Amniotic stem cell (primary cell): Measurements from ENCODE around the gene ZNF283.
"Not testable (repeated sequence)": the region's sequence is repeated elsewhere in the genome, so short reads cannot be mapped to it uniquely, and the experiment has no call there.

ENCODE experiments used
- DNase-seq: peaks from one replicate; lab custom pipeline; 2025; lab: John Stamatoyannopoulos, UW

Gene ZNF283

GRCh38 chr19:43848821-43849220, 21.7 kb downstream of the ZNF283 start:
- no peak for DNase-seq

GRCh38 chr19:43858174-43858573, 31.1 kb downstream of the ZNF283 start:
- no peak for DNase-seq

- not testable (repeated sequence) for DNase-seq
Observed at GRCh38 chr19:43866923-43867322, 39.8 kb downstream of the ZNF283 start.

GRCh38 chr19:43872547-43873336, 45.6 kb downstream of the ZNF283 start:
- no peak for DNase-seq

- no peak for DNase-seq
Observed at GRCh38 chr19:43880483-43880882, 53.4 kb downstream of the ZNF283 start.

GRCh38 chr19:43883864-43884263, 56.7 kb downstream of the ZNF283 start, which contains the start of gene ZNF404:
Gene ZNF404, minus strand, starts transcription at chr19:43883964.
- DNase-seq: no peak

GRCh38 chr19:43895727-43896308, 68.7 kb downstream of the ZNF283 start:
- no peak for DNase-seq
